ENCODE data around the gene ADAM15.
A peak's percentile ranks its signal among the peaks of the same experiment; 100 is the strongest.

Gene ADAM15

GRCh38 chr1:155076371-155076770 is 25.3 kb downstream of the ADAM15 start:
- DNase-seq: no peak

- DNase-seq: no peak
Measured at GRCh38 chr1:155077346-155077745, 26.2 kb downstream of the ADAM15 start.

- DNase-seq: no peak
Measured at GRCh38 chr1:155077758-155078445, 26.8 kb downstream of the ADAM15 start.

- DNase-seq: no peak
Measured at GRCh38 chr1:155078469-155079209, 27.5 kb downstream of the ADAM15 start, which contains the start of gene EFNA3. Gene EFNA3 (plus strand): TSS chr1:155078837. CDS start chr1:155078942, 105 bp downstream.

- DNase-seq: no peak
Measured at GRCh38 chr1:155079210-155079486, 28.0 kb downstream of the ADAM15 start.

GRCh38 chr1:155079487-155080311 is 28.6 kb downstream of the ADAM15 start:
- DNase-seq: no peak

GRCh38 chr1:155080312-155081228 is 29.5 kb downstream of the ADAM15 start:
- no peak for DNase-seq

GRCh38 chr1:155081472-155082300 is 30.6 kb downstream of the ADAM15 start:
- DNase-seq: peak; percentile 23

GRCh38 chr1:155082301-155083051 is 31.4 kb downstream of the ADAM15 start:
- DNase-seq: no peak

- DNase-seq: no peak
Measured at GRCh38 chr1:155083052-155083541, 32.0 kb downstream of the ADAM15 start.

GRCh38 chr1:155083865-155084721 is 33.0 kb downstream of the ADAM15 start:
- no peak for DNase-seq

GRCh38 chr1:155084722-155085503 is 33.8 kb downstream of the ADAM15 start:
- DNase-seq: peak; percentile 87

- no peak for DNase-seq
Measured at GRCh38 chr1:155085504-155086127, 34.5 kb downstream of the ADAM15 start.

- DNase-seq: no peak
Measured at GRCh38 chr1:155086128-155086741, 35.1 kb downstream of the ADAM15 start.

GRCh38 chr1:155086856-155087535 is 35.9 kb downstream of the ADAM15 start:
- DNase-seq: no peak

- DNase-seq: peak; percentile 42
Measured at GRCh38 chr1:155091071-155092051, 40.2 kb downstream of the ADAM15 start.
